Mucosa of descending colon (tissue), 3 donors: ENCODE measurements around the gene TREML4. TPM values are rescaled to one million over a fixed set of nuclear protein-coding genes. Genes with fewer than 3 reads are reported as not detected.

Source experiments
- ATAC-seq: fragments of 200-7000 bp; cut with Tn5 transposase; one replicate; pipeline ENCODE4 v1.9.1; 2020; ENCODE audit warnings: mild to moderate bottlenecking, moderate library complexity
- DNase-seq, 3 donors: peaks; one replicate each; pipeline ENCODE4 v3.0.0-alpha.2; 2020
- H3K36me3 ChIP-seq: fragments of 200-600 bp; one replicate; pipeline ENCODE4 v1.8.0; 2021; ENCODE audit warnings: low read depth, mild to moderate bottlenecking
- H3K4me1 ChIP-seq: fragments of 200-600 bp; one replicate; pipeline ENCODE4 v1.8.0; 2021; ENCODE audit warnings: low read depth, mild to moderate bottlenecking
- H3K4me3 ChIP-seq: fragments of 200-600 bp; one replicate; pipeline ENCODE4 v1.8.0; 2021; ENCODE audit warnings: mild to moderate bottlenecking
- H3K9me3 ChIP-seq: fragments of 200-600 bp; one replicate; pipeline ENCODE4 v1.8.0; 2021; ENCODE audit warnings: mild to moderate bottlenecking
- intact Hi-C, 2 donors: fragments of 100-400 bp; cut with DNase I in 1 of 2; cut with micrococcal nuclease in 1 of 2; formaldehyde crosslinking; loops; one replicate each; pipeline versions ENCODE4 v1.11.0 to v1.11.1; 2022; cut with DNase I, micrococcal nuclease
- total RNA-seq, 3 donors: library from RNA; stranded (reverse); fragmentation: NEBNext Ultra II Directional in 2 of 3; extraction: Animal tissue kit (Norgen Biotek cat#: 25700) in 2 of 3; gene quantifications; one replicate each; pipeline versions ENCODE4 v1.2.1 to v1.2.4, GENCODE V29; 2021 to 2023
- TF ChIP-seq, protein P1 (sequence below): fragments of 200-600 bp; IDR thresholded peaks from one replicate; pipeline ENCODE4 v1.8.0; 2022; ENCODE audit warnings: antibody characterized with exemption, mild to moderate bottlenecking
- donor health status: DM: no; HTN: no; CAD: no; lungs with moderate emphysema.
- donor health status: DM: no; HTN: no; CAD: no.
- donor health status: DM: no; HTN: yes; CAD: no.

Gene TREML4
- total RNA-seq, 3 donors from 2014 or later = not detected

DNA sequence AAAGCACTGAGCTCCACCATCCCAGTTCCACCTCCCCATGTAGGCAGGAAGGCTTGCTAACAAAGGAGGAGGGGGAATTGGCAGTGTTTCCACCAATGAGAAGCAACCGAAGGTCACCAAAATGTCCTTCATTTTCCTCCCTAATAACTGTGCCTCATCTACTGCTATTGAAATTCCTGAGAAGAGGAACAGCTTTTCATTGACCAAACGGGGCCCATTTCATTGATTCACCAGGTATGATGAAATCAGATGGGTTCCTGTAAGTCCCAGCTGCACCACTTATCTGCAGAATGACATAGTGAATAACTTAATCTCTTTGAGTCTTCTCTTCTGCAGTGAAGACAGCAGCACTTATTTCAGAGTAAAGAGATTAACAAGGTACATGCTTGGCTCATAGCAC is 41.0 kb downstream of the TREML4 start:
- intact Hi-C loops = no loop called here
- no peak for ATAC-seq

DNA sequence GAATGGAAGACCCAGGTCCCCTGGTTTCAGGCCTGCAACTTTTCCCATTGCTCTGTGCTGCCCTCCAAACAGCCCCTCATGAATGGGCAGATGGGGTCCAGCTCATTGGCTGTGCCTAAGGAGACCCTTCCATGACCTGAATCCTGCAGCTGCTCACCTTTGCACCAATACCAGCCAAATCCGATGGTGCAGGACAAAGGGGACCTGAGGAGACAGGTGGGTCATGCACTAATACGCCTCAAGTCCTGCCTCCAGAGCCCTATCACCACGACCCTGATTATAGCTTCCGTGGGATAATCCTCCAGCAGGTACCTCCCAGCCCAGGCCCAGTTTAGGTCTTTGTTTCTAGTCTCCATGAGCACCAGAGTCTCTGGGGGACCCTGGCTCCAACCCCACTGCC is 41.6 kb downstream of the TREML4 start:
- TF ChIP-seq, protein P1, sequence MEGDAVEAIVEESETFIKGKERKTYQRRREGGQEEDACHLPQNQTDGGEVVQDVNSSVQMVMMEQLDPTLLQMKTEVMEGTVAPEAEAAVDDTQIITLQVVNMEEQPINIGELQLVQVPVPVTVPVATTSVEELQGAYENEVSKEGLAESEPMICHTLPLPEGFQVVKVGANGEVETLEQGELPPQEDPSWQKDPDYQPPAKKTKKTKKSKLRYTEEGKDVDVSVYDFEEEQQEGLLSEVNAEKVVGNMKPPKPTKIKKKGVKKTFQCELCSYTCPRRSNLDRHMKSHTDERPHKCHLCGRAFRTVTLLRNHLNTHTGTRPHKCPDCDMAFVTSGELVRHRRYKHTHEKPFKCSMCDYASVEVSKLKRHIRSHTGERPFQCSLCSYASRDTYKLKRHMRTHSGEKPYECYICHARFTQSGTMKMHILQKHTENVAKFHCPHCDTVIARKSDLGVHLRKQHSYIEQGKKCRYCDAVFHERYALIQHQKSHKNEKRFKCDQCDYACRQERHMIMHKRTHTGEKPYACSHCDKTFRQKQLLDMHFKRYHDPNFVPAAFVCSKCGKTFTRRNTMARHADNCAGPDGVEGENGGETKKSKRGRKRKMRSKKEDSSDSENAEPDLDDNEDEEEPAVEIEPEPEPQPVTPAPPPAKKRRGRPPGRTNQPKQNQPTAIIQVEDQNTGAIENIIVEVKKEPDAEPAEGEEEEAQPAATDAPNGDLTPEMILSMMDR = no peak
- Histone ChIP-seq H3K9me3 (no peaks in the 10 kb centered on the region), H3K4me1 (no peaks in the 10 kb centered on the region), H3K4me3 (no peak overlapping the region), H3K36me3 (no peaks in the 10 kb centered on the region)
- ATAC-seq = no peak
- DNase-seq = no peak
- intact Hi-C loops = no loop called here

More for the DNA sequence above, 41.0 kb downstream of the TREML4 start:
- Histone ChIP-seq H3K9me3 (no peaks in the 10 kb centered on the region), H3K4me1 (no peaks in the 10 kb centered on the region), H3K36me3 (no peaks in the 10 kb centered on the region), H3K4me3 (no peak overlapping the region)
- DNase-seq = no peak
- TF ChIP-seq, protein P1 = no peak

DNA sequence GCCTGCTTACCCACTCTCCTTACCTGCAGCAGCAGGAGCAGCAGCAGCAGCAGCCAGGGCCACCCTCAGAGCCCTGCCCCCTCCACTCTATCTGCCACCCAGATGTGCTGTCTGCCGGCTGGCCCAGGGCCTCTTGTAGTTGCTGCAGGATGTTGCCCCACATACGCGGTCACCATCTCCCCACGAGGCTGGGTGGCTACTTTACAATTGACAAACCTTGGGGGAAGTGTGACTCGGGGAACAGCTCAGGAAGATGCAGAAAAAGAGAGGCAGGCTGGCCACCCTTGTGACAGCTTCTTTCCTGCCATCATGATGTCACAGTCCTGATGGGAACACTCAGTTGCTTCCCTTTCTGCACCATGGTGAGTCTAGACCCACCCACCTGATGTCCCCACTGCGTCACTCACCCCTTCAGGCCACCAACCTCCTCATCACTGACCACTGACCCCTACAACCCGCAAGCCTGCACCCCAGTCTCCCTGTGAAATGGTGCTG is 43.8 kb downstream of the TREML4 start:
- no peaks in the 10 kb centered on the region for H3K4me1 ChIP-seq
- no peaks in the 10 kb centered on the region for H3K36me3 ChIP-seq
- ATAC-seq (peak; percentile 60), DNase-seq (peak in 1 of 3 donors; percentile 59)
- TF ChIP-seq, protein P1 = no peak
- intact Hi-C loops = no loop called here
- no peaks in the 10 kb centered on the region for H3K9me3 ChIP-seq
- H3K4me3 ChIP-seq = no peak overlapping the region

DNA sequence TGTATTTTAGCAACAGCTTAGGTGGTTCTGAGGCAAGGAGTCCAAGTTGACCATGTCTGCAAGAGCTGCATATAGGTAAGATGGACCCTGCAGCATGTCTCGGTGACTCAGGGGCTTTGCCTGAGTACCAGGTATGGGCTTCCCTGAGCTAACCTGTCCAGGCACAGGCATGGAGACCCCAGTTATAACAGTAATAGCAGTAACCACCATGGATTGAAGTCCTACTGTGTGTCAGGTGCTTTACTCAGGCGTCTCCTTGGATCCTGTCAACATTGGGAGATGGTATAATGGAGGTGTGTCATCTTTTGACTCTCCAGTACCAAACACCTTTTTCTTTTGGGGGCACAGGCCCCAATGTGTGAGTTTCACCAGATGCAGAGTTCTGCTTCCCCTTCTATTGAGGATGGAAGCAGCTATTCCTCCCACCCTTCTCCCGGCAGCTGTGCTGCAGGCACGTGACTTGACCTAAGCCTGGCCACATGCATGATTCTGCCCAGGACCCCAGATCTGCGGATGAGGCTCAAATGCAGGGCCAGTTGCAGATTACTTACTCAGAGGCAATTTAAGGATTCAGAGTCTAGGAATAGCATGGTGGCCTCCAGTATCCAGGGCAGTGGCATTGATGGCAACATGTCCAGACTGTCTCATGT is 44.6 kb downstream of the TREML4 start:
- Histone ChIP-seq H3K4me3 (no peak overlapping the region), H3K4me1 (no peaks in the 10 kb centered on the region), H3K9me3 (no peaks in the 10 kb centered on the region), H3K36me3 (no peaks in the 10 kb centered on the region)
- no peak for DNase-seq
- ATAC-seq = no peak
- TF ChIP-seq, protein P1 = no peak
- intact Hi-C loops = no loop called here

DNA sequence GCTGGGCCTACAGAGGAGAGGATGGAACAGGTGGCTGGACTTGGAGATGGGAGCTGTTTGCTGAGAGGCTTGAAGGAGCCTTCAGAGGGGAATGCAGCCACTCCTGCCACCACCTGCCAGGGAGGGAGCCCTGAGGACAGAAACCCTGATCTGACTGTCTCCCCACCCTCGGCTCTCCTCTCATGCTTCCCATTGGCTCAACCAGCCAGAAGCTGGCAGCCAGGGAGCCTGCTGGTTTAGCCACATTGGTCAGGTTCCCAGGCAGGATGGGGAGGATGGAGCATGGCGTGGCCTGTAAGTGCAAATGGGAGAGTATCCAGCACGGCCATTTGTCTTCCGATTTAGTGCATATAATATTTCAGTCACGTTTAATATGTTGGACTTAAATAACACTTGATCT is 45.6 kb downstream of the TREML4 start:
- Histone ChIP-seq H3K36me3 (no peaks in the 10 kb centered on the region), H3K4me1 (no peaks in the 10 kb centered on the region), H3K4me3 (no peak overlapping the region), H3K9me3 (no peaks in the 10 kb centered on the region)
- DNase-seq (no peak), ATAC-seq (no peak)
- intact Hi-C loops = no loop called here
- TF ChIP-seq, protein P1 = no peak

DNA sequence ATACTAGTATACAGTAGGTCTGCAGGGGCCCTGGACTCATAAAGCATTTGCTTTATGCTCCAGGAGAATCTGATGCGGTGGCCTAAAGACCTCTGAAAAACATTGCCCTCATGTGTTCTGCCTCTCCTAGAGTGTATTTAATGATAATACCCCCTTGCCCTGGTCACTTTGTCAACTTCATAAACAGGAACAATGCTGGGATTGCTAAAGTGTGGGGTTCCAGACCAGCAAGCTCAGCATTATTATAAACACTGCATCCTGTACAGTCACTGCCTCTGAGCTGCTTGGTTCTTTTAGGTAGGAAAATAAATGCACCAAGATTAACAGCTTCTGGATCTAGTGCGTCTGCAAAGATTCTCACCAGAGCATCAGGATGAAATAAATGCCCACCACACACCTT is 46.1 kb downstream of the TREML4 start:
- Histone ChIP-seq H3K4me3 (no peak overlapping the region), H3K9me3 (no peaks in the 10 kb centered on the region), H3K36me3 (no peaks in the 10 kb centered on the region), H3K4me1 (no peaks in the 10 kb centered on the region)
- TF ChIP-seq, protein P1 = no peak
- peak; percentile 27 for ATAC-seq
- intact Hi-C loops = no loop called here
- DNase-seq = no peak
